Left cardiac atrium (tissue), 4 donors: ENCODE results near the gene CA11. TPM values are rescaled to one million over a fixed set of nuclear protein-coding genes. Genes with fewer than 3 reads are reported as not detected.
A peak's percentile ranks its signal among the peaks of the same experiment; 100 is the strongest.
"Not testable (repeated sequence)": the region's sequence is repeated elsewhere in the genome, so short reads cannot be mapped to it uniquely, and the experiment has no call there.

Experiments
- ATAC-seq, 2 donors: fragments of 200-7000 bp; cut with Tn5 transposase; one replicate each; pipeline ENCODE4 v1.9.1; 2020; ENCODE audit warnings: mild to moderate bottlenecking in 2 of 2, moderate library complexity in 2 of 2
- DNase-seq: peaks from one replicate; pipeline ENCODE4 v3.0.0-alpha.2; 2020
- intact Hi-C, 2 donors: fragments of 100-400 bp; cut with DNase I; formaldehyde crosslinking; loops; one replicate each; pipeline versions ENCODE4 v1.14.1 to v1.15.1; 2022 to 2023
- total RNA-seq, 2 donors: library from RNA; stranded (reverse); fragmentation: NEBNext Ultra II Directional; extraction: Animal tissue kit (Norgen Biotek cat#: 25700); gene quantifications; one replicate each; pipeline ENCODE4 v1.2.1, GENCODE V29; 2021
- donor health status: DM: no; HTN: yes; CAD: no.
- donor health status: DM: no; HTN: yes; CAD: no; lungs with severe emphysema.
- donor health status: DM: yes; HTN: yes; CAD: no.
- donor health status: Dilated cardiomyopathy.

CA11 gene
- total RNA-seq, 2 donors from 2014 or later = 7.1 to 7.7 TPM

DNA sequence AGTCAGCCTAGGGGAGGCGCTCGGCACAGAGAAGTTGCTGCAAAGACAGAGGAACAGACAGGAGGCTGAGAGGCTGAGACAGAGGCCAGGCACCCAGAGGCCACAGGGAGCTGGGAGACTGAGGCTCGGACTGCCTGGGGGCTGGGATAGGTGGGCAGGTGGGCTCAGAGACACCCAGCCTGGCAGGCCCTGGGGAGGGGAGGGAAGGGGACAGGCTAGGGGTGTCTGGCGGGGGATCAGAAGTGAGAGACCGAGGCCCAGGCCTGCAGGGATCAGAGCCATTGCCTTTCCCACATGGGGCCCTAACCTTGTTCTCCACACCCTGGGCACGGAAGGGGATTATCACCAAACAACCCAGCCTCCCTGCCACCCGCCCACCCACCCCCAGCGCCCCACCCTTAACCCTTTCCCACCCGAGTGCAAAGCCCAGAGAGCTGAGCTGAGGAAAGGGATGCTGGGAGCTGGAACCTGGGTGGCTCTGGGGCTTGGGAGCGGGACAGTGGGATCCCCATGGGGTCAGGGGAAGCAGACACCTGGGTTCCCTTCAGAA lies 25.5 kb upstream of the CA11 start:
- DNase-seq (no peak), ATAC-seq (no peak)
- intact Hi-C loops = loop anchor here (10.0 kb wide), 2 partner anchors 63 to 163 kb away; partner anchors contain the start of gene HSD17B14 (in 1 of the 2)

GRCh38 chr19:48670699-48671445 lies 24.9 kb upstream of the CA11 start:
- DNase-seq (no peak), ATAC-seq (no peak)
- intact Hi-C loops = loop anchor here (10.0 kb wide), 2 partner anchors 64 to 164 kb away; partner anchors contain the start of gene HSD17B14 (in 1 of the 2)

DNA sequence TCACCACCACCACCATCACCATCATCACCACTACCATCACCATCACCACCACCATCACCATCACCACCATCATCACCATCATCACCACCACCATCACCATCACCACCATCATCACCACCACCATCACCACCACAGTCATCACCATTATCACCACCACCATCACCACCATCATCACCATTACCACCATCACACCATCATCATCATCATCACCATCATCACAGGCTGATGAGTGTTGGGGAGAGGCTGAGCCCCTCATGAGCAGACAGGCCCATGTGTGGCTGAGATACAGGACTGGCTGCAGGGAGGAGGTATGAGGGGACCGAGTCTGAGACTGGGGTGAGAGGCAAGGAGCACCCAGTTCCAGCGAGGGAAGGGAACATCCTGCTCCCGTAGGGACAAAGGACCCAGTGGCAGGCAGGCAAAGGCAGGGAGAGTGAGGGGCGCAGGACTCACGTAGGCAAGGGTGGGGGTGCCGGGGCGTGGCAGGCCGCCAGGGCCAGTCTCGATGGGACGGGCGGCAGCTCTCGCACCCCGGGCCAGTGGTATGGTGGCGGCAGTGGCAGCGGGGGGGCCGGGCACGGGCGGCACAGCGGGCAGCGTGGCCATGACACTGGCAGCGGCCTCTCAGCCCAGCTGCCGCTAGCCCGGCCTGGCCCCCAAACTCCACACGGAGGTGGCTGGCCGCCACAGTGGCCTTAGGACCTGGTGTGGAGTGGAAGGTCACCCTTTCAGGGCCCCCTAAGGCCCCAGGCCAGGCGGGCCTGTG lies 24.1 kb upstream of the CA11 start:
- no peak for ATAC-seq
- intact Hi-C loops = loop anchor here (10.0 kb wide), 2 partner anchors 65 to 165 kb away; partner anchors contain the start of gene HSD17B14 (in 1 of the 2)
- DNase-seq = no peak

GRCh38 chr19:48668761-48669160 lies 22.8 kb upstream of the CA11 start:
- intact Hi-C loops = no loop called here
- DNase-seq = no peak
- no peak for ATAC-seq

DNA sequence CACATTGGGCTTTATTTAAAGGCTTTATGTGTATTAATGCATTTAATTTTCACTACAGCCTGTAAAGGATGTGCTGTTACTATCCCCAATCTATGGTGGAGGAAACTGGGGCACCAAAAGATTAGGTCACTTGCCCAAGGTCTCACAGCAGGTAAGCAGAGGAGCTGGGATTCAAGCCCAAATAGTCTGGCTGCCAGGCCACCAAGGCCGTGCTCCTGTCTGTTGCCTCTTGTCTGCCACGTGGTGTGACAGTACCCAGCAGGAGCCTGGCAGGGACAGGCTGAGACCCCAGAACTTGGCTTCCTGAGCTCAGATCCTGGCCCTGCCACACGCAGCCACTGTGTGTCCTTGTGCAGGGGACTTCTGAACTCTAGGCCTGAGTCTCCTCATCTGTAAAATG lies 22.3 kb upstream of the CA11 start:
- no peak for ATAC-seq
- no peak for DNase-seq
- intact Hi-C loops = no loop called here

- no peak for DNase-seq
- intact Hi-C loops = no loop called here
- no peak for ATAC-seq
Observed at GRCh38 chr19:48665786-48666185, 19.8 kb upstream of the CA11 start.

DNA sequence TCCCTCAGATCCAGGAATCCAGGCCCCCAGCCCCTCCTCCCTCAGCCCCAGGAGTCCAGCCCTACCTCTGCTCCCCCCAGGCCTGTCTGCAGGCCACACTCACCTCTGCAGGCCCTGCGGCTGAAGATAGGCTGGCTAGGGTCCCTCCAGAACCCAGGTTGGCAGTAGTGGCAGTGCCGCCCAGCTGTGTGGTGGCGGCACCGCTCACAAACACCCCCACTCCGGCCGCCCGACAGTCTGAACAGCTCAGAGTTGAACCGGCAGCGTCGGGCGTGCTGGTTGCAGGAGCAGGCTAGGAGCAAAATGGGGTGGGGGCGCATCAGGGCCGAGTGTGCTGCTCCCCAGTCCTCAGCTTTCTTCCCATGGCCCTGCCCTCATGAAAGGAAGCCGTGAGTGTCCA lies 18.5 kb upstream of the CA11 start:
- ATAC-seq (no peak), DNase-seq (no peak)
- intact Hi-C loops = no loop called here

DNA sequence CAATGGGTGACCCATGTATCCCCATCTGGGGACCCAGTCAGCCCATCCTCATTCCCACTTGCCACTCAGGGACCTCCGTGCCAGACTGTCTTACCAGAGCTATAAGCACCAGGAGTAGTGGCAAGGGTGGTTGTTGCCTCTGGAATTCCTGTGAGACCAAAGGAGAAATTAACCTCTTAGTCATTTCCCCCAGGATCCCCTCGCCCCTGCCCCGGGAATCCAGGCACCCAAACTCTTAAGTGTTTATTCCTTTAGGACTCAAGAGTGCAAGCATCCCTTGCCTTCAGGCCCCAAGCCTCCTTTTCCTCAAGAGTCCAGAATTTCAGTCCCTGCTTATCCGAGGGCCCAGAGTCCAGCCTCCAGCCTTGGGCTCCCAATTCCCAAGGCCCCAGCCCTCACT lies 17.7 kb upstream of the CA11 start:
- no peak for DNase-seq
- intact Hi-C loops = no loop called here

GRCh38 chr19:48661711-48662090 lies 15.7 kb upstream of the CA11 start:
- intact Hi-C loops = no loop called here
- no peak for ATAC-seq
- DNase-seq = no peak

More for the DNA sequence above, 17.7 kb upstream of the CA11 start:
- ATAC-seq = no peak

DNA sequence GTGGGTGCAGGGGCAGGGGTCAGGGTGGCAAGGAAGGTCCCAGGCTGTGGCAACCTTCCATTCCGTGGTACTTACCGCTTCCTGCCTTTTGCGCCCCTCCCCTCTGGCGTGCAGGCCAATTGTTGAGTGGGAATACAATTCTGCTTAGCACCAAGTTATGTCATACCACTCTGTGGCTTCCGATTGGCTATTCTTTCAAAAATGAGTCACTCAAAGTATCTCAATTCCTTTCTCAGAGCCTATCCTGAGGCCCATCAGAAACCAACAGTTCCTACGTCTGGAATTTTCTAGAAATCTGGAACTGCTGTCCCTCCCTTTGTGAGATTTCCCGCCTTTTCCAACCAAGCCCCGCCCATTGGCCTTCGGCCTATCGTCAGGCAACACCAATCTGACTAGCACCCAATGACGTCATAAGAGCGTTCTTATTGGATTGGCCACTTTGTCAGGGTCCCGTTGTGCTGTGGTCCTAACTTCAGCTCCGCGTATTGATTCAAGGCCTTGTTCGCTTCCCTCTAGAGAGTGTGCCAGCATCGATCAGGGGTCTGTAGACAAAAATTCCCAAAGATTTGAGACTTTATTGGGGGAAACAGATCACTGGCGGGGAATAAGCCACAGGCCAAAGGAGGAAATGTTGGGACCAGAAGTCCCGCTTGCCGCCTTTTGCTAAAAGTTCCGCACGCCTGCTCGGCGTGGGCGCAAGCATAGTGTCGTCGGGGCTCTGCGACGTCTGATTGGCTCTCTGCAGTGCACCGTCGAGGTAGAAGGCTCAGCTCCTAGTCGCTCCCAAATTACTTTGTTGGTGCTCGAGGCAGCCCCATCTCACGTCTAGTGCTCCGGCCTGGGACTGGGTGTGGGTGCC lies 15.1 kb upstream of the CA11 start:
- intact Hi-C loops = no loop called here
- DNase-seq = peak; percentile 92
- ATAC-seq = peak; percentile 92 to 95

DNA sequence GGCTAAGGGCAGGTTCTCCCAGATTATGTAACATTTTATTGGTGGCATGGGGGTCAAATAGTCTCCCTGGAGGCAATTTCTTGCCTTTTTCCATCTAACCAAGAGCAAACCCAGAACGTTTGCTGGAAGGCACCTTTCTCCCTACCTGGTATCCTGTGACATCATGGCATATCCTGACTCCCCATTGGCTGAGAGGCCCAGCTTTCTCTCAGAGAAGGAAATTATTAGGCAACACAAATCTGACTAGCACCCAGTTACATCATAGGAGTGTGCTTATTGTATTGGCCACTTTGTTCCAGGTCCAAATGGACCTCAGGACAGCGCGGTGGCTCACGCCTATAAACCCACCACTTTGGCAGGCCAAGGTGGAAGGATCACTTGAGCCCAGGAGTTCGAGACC lies 13.8 kb upstream of the CA11 start:
- intact Hi-C loops = no loop called here
- DNase-seq (no peak), ATAC-seq (no peak)

- intact Hi-C loops = no loop called here
- no peak for DNase-seq
- ATAC-seq = no peak
Observed at GRCh38 chr19:48658483-48658882, 12.5 kb upstream of the CA11 start.

DNA sequence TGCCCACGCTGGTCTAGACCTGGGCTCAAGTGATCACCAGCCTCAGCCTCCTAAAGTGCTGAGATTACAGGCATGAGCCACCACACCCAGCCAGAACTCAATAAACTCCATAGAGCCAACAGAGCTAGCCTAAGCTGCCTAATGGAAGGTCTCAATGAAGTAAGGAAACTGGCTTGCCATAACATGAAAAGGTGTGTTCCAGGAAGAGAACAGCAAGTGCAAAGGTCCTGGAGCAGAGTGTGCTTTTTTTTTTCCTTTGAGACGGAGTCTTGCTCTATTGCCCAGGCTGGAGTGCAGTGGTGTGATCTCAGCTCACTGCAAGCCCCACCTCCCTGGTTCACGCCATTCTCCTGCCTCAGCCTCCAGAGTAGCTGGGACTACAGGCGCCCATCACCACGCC lies 11.8 kb upstream of the CA11 start:
- ATAC-seq, DNase-seq, intact Hi-C loops: not testable (repeated sequence)

DNA sequence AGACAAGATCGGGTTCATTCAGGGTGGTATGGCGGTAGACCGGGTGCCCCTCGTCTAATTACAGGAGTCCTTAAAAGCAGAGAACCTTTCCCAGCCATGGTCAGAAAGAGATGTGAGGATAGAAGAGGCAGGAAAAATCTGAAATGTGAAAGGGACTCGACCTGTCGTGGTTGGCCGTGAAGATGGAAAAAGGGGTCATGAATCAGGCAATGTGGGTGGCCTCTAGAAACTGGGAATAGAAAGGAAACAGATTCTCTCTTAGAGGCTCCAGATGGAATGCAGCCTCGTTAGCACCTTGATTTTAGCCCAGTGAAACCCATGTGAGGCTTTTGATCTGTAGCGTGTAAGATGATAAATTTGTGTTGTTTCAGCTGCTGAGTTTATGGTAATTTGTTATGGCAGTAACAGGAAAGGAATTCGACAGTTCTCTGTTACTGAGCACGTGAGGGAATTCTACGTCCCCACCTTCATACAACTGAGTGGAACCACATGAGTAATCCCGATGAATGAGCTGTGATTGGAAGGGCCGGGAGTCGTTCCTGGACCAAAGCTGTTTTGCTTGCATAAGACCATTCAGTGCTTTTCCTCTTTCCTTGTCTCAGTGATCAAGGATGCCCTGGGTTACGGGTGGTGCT lies 11.0 kb upstream of the CA11 start:
- DNase-seq (no peak), ATAC-seq (peak in 1 of 2 donors; percentile 16)
- intact Hi-C loops = no loop called here

- intact Hi-C loops = no loop called here
- no peak for DNase-seq
- no peak for ATAC-seq
Observed at GRCh38 chr19:48654299-48655059, 8.5 kb upstream of the CA11 start.

DNA sequence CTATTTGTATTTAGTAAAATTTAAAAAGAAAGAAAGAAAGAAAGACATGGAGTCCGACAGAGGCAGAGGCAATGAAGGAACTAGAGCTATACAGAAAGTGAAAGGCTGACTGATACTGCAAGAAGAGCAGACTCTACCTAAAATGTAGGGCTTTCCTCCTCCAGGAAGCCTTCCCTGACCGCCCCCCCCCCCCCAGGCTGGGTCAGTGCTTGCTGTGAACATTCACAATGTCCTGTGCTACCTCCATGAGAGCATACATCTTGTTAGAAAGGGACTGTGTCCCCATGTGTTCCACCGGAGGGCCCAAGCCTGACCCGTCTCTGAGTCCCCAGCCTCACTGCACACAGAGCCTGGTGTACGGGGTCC lies 5.7 kb upstream of the CA11 start:
- intact Hi-C loops = no loop called here
- DNase-seq = no peak
- ATAC-seq = no peak

DNA sequence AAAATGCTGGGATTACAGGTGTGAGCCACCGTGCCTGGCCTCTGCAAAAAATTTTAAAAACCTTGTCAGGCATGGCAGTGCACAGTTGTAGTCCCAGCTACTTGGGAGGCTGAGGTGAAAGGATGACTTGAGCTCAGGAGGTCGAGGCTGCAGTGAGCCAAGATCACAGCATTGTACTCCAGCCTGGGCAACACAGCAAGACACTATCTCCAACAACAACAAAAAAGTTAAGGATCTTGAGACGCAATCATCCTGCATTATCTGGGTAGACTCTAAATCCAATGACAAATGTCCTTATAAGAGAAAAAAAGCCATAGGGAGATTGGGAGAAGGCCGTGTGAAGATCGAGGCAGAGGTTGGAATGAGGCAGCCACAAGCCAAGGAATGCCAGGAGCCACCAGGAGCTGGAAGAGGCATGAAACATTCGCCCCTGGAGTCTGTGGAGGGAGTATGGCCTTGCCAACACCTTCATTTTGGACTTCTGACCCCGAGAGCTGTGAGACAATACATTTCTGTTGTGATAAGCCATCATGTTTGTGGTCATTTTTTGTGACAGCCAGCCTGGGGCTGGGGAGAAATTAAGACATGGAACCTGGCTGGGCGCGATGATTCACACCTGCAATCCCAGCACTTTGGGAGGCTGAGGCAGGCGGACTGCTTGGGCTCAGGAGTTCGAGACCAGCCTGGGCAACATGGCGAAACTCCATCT lies 5.1 kb upstream of the CA11 start:
- intact Hi-C loops = no loop called here
- DNase-seq = no peak
- ATAC-seq = no peak

GRCh38 chr19:48648134-48648533 lies 2.1 kb upstream of the CA11 start:
- ATAC-seq = no peak
- intact Hi-C loops = loop anchor here in 1 of 2 donors (10.0 kb wide), 1 partner anchor 197 kb away; no protein-coding TSS in a partner anchor
- no peak for DNase-seq
